WTC11 (cell line): ENCODE measurements around the gene SORCS2. TPM values are rescaled to one million over a fixed set of nuclear protein-coding genes. Genes with fewer than 3 reads are reported as not detected.

Experiments used
- ATAC-seq: fragments of 200-7000 bp; cut with Tn5 transposase; 2 replicates; pipeline ENCODE4 v1.10.0; 2021; ENCODE audit warnings: mild to moderate bottlenecking, moderate library complexity
- CTCF ChIA-PET: fragments of 300-600 bp; sonication (Branson Sonifier 250); formaldehyde crosslinking; loops from one replicate; lab custom pipeline; 2021; ENCODE audit warnings: antibody characterized with exemption; lab: Charles Lee
- POLR2A ChIA-PET: fragments of 350-600 bp; sonication (Branson Sonifier 250); formaldehyde crosslinking; loops from one replicate; lab custom pipeline; 2021; ENCODE audit warnings: antibody characterized with exemption; lab: Charles Lee
- DNase-seq: peaks from one replicate; pipeline ENCODE4 v3.0.0; 2021; ENCODE audit warnings: low spot score
- H3K27ac Mint-ChIP-seq: 2 replicates; pipeline ENCODE4 v1.8.0; 2021; ENCODE audit warnings: mixed read lengths
- H3K27me3 Mint-ChIP-seq: 2 replicates; pipeline ENCODE4 v1.8.0; 2021; ENCODE audit warnings: low read depth, mild to moderate bottlenecking, moderate library complexity, mixed read lengths
- H3K36me3 Mint-ChIP-seq: 2 replicates; pipeline ENCODE4 v1.8.0; 2021; ENCODE audit warnings: mixed read lengths
- H3K4me1 Mint-ChIP-seq: 2 replicates; pipeline ENCODE4 v1.8.0; 2022; ENCODE audit warnings: mixed read lengths
- H3K4me3 Mint-ChIP-seq: 2 replicates; pipeline ENCODE4 v1.8.0; 2021; ENCODE audit warnings: mild to moderate bottlenecking, moderate library complexity, mixed read lengths
- H3K9me3 Mint-ChIP-seq: 2 replicates; pipeline ENCODE4 v1.8.0; 2021; ENCODE audit warnings: mixed read lengths
- EMX1 ChIP-seq: fragments of 250-450 bp; sonication (Bioruptor Pico); IDR thresholded peaks from 2 replicates; pipeline ENCODE4 v1.8.0; 2021; ENCODE audit warnings: mild to moderate bottlenecking
- ESRRA ChIP-seq: sonication (generic); formaldehyde crosslinking; IDR thresholded peaks from 2 replicates; pipeline ENCODE4 v1.8.1; 2022; ENCODE audit warnings: mild to moderate bottlenecking, missing genetic modification reagents, borderline replicate concordance
- ETV6 ChIP-seq: sonication (generic); formaldehyde crosslinking; IDR thresholded peaks from 2 replicates; pipeline ENCODE4 v1.8.1; 2022; ENCODE audit warnings: mild to moderate bottlenecking, missing genetic modification reagents
- FOXP1 ChIP-seq: sonication (generic); formaldehyde crosslinking; IDR thresholded peaks from 2 replicates; pipeline ENCODE4 v1.8.0; 2022; ENCODE audit warnings: missing genetic modification reagents, mild to moderate bottlenecking, moderate library complexity, borderline replicate concordance
- GABPB1 ChIP-seq: sonication (generic); formaldehyde crosslinking; IDR thresholded peaks from 2 replicates; pipeline ENCODE4 v1.8.1; 2023; ENCODE audit warnings: mild to moderate bottlenecking, missing genetic modification reagents
- GRHL2 ChIP-seq: fragments of 250-450 bp; sonication (Bioruptor Pico); IDR thresholded peaks from 2 replicates; pipeline ENCODE4 v1.8.0; 2022; ENCODE audit warnings: mild to moderate bottlenecking, moderate library complexity; ENCODE audit not compliant: insufficient replicate concordance, severe bottlenecking
- KAT7 ChIP-seq: sonication (generic); formaldehyde crosslinking; IDR thresholded peaks from 2 replicates; pipeline ENCODE4 v1.8.1; 2023; ENCODE audit warnings: missing genetic modification reagents, mild to moderate bottlenecking, borderline replicate concordance
- PRRX2 ChIP-seq: fragments of 250-450 bp; sonication (Bioruptor Pico); IDR thresholded peaks from 2 replicates; pipeline ENCODE4 v1.8.0; 2021; ENCODE audit warnings: mild to moderate bottlenecking
- RORB ChIP-seq: fragments of 250-450 bp; sonication (Bioruptor Pico); IDR thresholded peaks from 2 replicates; pipeline ENCODE4 v1.9.0; 2021; ENCODE audit warnings: mild to moderate bottlenecking
- TP53 ChIP-seq: sonication (generic); formaldehyde crosslinking; IDR thresholded peaks from 2 replicates; pipeline ENCODE4 v1.8.1; 2023; ENCODE audit warnings: mild to moderate bottlenecking, missing genetic modification reagents
- USF2 ChIP-seq: sonication (generic); formaldehyde crosslinking; IDR thresholded peaks from 2 replicates; pipeline ENCODE4 v1.8.1; 2023; ENCODE audit warnings: mild to moderate bottlenecking, missing genetic modification reagents, moderate library complexity
- ZNF121 ChIP-seq: sonication (generic); formaldehyde crosslinking; IDR thresholded peaks from 2 replicates; pipeline ENCODE4 v1.8.0; 2023; ENCODE audit warnings: missing genetic modification reagents
- ZNF423 ChIP-seq: fragments of 250-450 bp; sonication (Bioruptor Pico); IDR thresholded peaks from 2 replicates; pipeline ENCODE4 v2.1.2; 2022; ENCODE audit warnings: mild to moderate bottlenecking, moderate library complexity
- ZNF671 ChIP-seq: fragments of 250-450 bp; sonication (Bioruptor Pico); IDR thresholded peaks from 2 replicates; pipeline ENCODE4 v1.8.0; 2021; ENCODE audit warnings: mild to moderate bottlenecking
- total RNA-seq: library from RNA; stranded (reverse); gene quantifications from 3 replicates; pipeline ENCODE4 v1.2.3, GENCODE V29; 2021
- TF ChIP-seq, protein P1 (sequence below): sonication (generic); formaldehyde crosslinking; IDR thresholded peaks from 2 replicates; pipeline ENCODE4 v1.8.1; 2023; ENCODE audit warnings: mild to moderate bottlenecking, missing genetic modification reagents, borderline replicate concordance
- TF ChIP-seq, protein P2 (sequence below): sonication (generic); formaldehyde crosslinking; IDR thresholded peaks from 2 replicates; pipeline ENCODE4 v1.8.1; 2023; ENCODE audit warnings: mild to moderate bottlenecking, missing genetic modification reagents
- TF ChIP-seq, protein P3 (sequence below): sonication (generic); formaldehyde crosslinking; IDR thresholded peaks from 2 replicates; pipeline ENCODE4 v1.8.1; 2023; ENCODE audit warnings: mild to moderate bottlenecking, missing genetic modification reagents
- TF ChIP-seq, protein P4 (sequence below): sonication (generic); formaldehyde crosslinking; IDR thresholded peaks from 2 replicates; pipeline ENCODE4 v1.8.1; 2023; ENCODE audit warnings: mild to moderate bottlenecking, moderate library complexity, missing genetic modification reagents

The SORCS2 gene
- total RNA-seq, 1 experiment from 2014 or later = 6.6 TPM

DNA sequence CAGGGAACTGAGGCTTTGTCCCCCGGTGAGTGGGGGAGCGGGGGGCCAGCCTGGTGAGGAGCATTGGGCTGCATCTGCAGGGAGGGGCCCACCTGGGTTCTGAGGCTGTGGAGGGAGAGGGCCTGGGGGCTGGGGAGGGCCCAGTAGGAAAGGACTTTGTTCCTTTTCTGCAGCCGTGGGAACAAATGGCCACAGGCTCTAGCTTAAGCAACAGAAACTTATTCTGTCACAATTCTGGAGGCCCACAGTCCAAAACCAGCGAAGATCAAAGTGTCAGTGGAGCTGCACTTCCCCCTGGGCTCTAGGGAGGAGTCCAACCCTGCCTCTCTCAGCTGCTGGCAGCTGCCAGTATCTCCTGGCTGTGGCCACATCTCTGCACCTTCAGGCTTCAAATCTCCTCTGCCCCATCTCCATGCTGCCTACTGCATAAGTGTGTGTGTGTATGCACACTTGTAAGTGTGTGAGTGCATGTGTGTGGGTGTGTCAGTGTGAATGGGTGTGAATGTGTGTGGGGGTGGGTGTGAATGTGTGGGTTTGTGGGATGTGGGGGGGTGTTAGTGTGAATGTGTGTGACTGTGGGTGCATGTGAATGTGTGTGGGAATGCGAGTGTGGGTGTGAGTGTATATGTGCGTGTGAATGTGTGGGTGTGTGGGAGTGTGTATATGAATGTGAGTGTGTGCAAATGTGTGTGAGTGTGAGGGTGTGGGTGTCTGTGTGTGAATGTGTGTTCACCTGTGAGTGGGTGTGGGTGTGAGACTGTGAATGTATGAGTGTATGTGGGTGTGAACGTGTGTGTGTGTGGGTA is 446.8 kb downstream of the SORCS2 start:
- peaks cover 19% of the 10 kb centered on the region for H3K27me3 Mint-ChIP-seq
- ChIA-PET POLR2A (no interaction called here), CTCF (interaction anchor here (1.5 kb wide), 1 partner anchor 11 kb away, joined by 3 read pairs; no protein-coding TSS in a partner anchor)
- no peaks in the 10 kb centered on the region for H3K36me3 Mint-ChIP-seq
- no peak overlapping the region for H3K4me3 Mint-ChIP-seq
- DNase-seq = no peak
- TF ChIP-seq GABPB1 (CRISPR knock-in tag) = peak; percentile 57
- TF ChIP-seq GRHL2 = no peak
- no peak for ATAC-seq
- H3K27ac Mint-ChIP-seq = no peak overlapping the region
- H3K9me3 Mint-ChIP-seq = peaks cover 7% of the 10 kb centered on the region
- peaks cover 5% of the 10 kb centered on the region; the same call in 1 of the 2 replicates for H3K4me1 Mint-ChIP-seq

DNA sequence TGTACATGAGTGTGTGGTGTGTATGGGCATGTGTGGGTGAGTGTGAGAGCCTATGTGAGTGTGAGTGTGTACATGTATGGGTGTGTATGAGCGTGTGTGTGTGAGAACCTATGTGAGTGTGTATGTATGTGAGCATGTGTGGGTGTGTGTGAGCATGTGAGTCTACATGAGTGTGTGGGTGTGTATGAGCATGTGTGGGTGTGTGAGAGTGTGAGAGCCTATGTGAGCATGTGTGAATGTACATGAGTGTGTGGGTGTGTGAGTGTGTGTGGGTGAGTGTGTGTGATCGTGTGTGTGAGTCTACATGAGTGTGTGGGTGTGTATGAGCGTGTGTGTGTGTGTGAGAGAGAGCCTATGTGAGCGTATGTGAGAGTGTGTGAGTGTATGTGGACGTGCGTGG is 447.8 kb downstream of the SORCS2 start:
- ChIA-PET CTCF (no interaction called here), POLR2A (no interaction called here)
- H3K27ac Mint-ChIP-seq = no peak overlapping the region
- H3K4me1 Mint-ChIP-seq = no peaks in the 10 kb centered on the region
- peaks cover 14% of the 10 kb centered on the region for H3K27me3 Mint-ChIP-seq
- ATAC-seq = no peak
- no peak overlapping the region for H3K4me3 Mint-ChIP-seq
- peaks cover 3% of the 10 kb centered on the region for H3K36me3 Mint-ChIP-seq
- TF ChIP-seq USF2 (CRISPR knock-in tag) (no peak), ETV6 (CRISPR knock-in tag) (no peak), EMX1 (CRISPR knock-in tag) (no peak), TP53 (no peak), FOXP1 (CRISPR knock-in tag) (no peak), KAT7 (CRISPR knock-in tag) (no peak), ZNF423 (CRISPR knock-in tag) (no peak), ZNF671 (CRISPR knock-in tag) (no peak), ZNF121 (CRISPR knock-in tag) (no peak), ESRRA (CRISPR knock-in tag) (no peak), RORB (CRISPR knock-in tag) (no peak), PRRX2 (no peak)
- TF ChIP-seq, protein P1, sequence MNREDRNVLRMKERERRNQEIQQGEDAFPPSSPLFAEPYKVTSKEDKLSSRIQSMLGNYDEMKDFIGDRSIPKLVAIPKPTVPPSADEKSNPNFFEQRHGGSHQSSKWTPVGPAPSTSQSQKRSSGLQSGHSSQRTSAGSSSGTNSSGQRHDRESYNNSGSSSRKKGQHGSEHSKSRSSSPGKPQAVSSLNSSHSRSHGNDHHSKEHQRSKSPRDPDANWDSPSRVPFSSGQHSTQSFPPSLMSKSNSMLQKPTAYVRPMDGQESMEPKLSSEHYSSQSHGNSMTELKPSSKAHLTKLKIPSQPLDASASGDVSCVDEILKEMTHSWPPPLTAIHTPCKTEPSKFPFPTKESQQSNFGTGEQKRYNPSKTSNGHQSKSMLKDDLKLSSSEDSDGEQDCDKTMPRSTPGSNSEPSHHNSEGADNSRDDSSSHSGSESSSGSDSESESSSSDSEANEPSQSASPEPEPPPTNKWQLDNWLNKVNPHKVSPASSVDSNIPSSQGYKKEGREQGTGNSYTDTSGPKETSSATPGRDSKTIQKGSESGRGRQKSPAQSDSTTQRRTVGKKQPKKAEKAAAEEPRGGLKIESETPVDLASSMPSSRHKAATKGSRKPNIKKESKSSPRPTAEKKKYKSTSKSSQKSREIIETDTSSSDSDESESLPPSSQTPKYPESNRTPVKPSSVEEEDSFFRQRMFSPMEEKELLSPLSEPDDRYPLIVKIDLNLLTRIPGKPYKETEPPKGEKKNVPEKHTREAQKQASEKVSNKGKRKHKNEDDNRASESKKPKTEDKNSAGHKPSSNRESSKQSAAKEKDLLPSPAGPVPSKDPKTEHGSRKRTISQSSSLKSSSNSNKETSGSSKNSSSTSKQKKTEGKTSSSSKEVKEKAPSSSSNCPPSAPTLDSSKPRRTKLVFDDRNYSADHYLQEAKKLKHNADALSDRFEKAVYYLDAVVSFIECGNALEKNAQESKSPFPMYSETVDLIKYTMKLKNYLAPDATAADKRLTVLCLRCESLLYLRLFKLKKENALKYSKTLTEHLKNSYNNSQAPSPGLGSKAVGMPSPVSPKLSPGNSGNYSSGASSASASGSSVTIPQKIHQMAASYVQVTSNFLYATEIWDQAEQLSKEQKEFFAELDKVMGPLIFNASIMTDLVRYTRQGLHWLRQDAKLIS (CRISPR knock-in tag) = no peak
- TF ChIP-seq, protein P2, sequence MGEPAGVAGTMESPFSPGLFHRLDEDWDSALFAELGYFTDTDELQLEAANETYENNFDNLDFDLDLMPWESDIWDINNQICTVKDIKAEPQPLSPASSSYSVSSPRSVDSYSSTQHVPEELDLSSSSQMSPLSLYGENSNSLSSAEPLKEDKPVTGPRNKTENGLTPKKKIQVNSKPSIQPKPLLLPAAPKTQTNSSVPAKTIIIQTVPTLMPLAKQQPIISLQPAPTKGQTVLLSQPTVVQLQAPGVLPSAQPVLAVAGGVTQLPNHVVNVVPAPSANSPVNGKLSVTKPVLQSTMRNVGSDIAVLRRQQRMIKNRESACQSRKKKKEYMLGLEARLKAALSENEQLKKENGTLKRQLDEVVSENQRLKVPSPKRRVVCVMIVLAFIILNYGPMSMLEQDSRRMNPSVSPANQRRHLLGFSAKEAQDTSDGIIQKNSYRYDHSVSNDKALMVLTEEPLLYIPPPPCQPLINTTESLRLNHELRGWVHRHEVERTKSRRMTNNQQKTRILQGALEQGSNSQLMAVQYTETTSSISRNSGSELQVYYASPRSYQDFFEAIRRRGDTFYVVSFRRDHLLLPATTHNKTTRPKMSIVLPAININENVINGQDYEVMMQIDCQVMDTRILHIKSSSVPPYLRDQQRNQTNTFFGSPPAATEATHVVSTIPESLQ = no peak
- TF ChIP-seq, protein P3, sequence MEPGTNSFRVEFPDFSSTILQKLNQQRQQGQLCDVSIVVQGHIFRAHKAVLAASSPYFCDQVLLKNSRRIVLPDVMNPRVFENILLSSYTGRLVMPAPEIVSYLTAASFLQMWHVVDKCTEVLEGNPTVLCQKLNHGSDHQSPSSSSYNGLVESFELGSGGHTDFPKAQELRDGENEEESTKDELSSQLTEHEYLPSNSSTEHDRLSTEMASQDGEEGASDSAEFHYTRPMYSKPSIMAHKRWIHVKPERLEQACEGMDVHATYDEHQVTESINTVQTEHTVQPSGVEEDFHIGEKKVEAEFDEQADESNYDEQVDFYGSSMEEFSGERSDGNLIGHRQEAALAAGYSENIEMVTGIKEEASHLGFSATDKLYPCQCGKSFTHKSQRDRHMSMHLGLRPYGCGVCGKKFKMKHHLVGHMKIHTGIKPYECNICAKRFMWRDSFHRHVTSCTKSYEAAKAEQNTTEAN (CRISPR knock-in tag) = no peak; the same call in 1 of the 2 replicates
- TF ChIP-seq, protein P4, sequence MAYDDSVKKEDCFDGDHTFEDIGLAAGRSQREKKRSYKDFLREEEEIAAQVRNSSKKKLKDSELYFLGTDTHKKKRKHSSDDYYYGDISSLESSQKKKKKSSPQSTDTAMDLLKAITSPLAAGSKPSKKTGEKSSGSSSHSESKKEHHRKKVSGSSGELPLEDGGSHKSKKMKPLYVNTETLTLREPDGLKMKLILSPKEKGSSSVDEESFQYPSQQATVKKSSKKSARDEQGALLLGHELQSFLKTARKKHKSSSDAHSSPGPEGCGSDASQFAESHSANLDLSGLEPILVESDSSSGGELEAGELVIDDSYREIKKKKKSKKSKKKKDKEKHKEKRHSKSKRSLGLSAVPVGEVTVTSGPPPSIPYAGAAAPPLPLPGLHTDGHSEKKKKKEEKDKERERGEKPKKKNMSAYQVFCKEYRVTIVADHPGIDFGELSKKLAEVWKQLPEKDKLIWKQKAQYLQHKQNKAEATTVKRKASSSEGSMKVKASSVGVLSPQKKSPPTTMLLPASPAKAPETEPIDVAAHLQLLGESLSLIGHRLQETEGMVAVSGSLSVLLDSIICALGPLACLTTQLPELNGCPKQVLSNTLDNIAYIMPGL (CRISPR knock-in tag) = no peak
- H3K9me3 Mint-ChIP-seq = peaks cover 17% of the 10 kb centered on the region
- no peak for DNase-seq
